HG03354 (cell line): ENCODE results near the gene EFNA3.

Source experiments
- ATAC-seq: cut with Tn5 transposase; IDR thresholded peaks from one replicate; pipeline ENCODE4 v1.9.1; 2021; ENCODE audit warnings: mild to moderate bottlenecking; ENCODE audit not compliant: unreplicated experiment, poor library complexity, severe bottlenecking

EFNA3 gene

DNA sequence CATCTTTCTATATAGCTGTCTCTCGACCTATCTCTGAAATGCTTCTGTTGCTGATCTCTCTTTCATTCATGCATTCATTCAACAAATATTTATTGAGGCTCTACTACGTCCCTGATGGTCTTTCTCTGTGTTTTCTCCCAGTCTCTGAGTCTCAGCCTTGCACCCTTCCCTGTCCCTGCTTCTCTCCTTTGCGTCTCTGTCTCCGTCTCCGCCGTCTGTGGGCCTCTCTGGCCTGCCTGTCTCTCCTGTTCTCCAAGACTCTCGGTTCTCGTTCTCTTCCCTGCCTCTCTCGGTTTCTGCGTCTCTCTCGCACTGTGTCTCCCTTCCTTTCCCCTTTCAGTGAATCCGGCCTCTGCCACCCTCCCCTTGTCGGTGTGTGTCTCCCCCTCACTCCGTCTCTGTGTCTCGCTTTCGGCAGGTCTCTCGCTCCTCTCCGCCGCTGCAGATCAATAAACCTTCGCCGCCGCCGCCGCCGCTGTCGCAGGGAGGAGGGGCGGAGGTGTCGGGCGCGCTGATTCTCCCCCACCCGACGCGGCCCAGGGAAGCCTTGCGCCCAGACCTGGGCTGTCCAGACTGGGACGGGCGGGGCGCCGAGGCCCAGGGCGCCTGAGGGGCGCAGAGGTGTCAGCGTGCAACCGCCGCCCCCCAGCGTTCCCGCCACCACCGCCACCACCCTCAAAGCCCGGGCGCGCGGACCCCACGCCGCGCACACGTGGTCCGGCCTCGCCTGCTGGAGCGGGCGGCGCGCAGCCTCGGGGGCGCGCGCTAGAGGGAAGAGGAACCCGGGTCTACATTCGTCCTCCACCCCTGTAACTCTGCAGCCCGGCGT is 3.0 kb downstream of the EFNA3 start:
- no peak for ATAC-seq

DNA sequence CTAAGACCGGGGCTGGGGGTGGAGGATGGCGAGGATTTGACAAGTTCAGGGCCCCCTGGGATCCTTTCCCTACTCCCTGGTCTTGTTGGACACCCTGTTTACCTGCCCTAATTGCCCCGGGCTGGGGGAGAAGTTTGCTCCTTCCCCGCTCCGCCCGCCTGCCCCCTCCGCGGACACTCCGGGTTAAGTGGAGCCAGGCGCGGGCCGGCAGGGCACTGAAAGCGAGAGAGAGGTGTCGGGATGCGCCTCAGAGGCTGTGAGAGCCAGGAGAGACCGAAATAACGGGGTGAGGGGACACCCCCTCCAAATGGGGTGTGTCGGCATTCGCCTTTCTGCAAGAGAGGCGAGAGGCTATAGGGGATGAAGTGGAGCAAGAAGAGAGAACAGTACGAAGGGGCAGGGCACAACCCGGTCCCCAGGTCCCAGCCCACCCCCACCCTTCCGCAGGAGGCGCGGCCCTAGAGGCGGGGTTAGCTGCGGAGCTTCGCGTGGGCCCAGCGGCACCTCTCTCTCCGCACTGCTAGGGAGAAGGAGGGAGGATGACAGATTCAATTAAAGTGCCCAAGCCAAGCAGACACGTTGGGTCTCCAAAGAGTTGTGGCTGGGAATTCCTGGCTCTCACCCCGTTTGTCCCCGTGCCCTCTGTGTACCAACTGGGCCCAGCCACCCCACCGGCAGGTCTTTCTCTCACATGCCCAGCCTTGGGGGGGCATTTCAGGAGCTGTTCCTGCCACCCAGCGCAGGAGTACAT is 3.8 kb downstream of the EFNA3 start:
- no peak for ATAC-seq

DNA sequence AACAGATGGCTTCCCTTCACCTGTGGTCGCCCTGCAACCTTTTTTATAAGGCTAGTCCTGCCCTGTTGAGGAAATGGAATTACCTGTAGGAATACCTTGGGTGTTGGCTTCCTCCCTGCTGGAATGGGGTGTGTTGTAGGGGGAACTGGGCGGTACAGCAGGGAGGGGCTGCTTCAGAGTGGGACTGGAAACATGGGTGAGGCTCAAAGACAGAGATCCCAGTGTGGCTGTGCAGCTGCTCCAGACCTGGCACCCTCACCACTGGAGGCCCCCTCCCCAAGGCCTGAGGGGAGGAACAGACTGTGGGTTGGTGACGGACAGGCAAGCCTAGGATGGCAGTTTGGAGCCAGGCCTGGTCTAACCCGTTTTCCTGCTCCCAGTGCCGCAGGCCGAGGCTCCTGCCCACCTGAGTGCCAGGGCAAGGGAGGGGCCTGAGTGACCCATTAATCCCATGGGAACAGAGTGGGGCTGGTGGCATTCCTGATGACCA is 4.5 kb downstream of the EFNA3 start:
- ATAC-seq, result no peak

DNA sequence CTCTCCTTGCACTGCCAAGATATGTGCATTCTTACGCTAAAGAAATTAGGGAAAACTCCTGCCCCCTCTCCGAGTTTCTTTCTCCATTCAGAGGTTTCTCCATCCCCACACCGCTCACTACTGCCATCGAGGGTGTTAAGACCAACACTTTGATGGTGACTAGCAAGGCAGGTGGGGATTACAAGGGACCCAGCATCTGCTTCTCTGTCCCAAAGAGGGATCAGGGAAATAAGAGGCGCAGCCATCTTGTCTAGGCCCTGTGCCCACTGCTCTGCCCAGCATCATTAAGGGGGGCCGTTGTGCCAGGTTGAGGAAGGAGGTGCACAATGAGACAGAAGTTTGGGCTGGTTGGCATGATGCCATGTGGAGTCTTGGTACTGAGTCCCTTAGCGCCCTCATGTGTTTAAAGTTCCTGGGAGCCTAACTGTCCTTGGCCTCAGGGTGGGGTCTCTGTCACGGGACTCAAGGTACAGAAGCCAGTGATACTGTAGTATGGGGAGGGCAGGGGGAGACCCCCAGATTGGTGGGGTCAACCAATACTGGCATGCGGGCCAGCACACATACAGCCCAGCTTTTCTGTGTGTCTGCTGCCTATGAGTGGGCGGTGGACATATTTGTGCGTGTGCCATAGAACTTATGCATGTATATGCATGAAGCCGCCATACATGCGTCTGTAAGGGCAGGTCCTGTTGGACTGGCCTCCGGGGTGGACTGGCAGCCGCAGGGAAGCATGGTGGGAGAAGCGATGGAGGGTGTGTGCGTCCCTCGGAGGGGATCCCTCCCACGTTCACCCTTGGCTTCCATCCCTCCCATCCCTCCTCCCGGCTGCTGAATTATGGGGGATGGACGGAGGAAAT is 5.5 kb downstream of the EFNA3 start:
- peak; percentile 1 for ATAC-seq

DNA sequence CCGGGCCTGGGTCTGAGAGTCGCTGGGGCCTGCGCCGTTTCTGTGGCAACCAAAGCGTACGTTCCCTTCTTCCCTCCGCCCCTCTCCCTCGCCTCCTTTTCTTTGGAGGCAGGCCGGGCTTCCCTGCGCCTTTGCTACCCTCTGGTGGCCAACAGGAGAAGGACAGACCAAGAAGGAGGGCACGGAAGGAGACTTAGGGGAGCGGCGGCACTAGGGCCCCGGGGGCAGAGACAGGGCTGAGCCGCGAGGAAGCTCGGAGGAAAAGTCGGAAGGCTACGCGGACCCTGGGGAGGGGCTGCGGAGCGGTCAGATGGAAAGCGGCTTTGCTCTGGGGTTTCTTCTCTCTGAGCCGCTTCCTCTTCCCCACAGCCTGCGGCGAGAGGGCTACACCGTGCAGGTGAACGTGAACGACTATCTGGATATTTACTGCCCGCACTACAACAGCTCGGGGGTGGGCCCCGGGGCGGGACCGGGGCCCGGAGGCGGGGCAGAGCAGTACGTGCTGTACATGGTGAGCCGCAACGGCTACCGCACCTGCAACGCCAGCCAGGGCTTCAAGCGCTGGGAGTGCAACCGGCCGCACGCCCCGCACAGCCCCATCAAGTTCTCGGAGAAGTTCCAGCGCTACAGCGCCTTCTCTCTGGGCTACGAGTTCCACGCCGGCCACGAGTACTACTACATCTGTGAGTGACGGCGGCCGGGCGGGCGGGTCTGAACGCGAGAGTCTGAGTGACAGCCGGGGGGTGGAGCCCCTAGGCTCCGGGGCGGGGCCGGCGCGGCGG is 6.3 kb downstream of the EFNA3 start:
- peak; percentile 79 for ATAC-seq

DNA sequence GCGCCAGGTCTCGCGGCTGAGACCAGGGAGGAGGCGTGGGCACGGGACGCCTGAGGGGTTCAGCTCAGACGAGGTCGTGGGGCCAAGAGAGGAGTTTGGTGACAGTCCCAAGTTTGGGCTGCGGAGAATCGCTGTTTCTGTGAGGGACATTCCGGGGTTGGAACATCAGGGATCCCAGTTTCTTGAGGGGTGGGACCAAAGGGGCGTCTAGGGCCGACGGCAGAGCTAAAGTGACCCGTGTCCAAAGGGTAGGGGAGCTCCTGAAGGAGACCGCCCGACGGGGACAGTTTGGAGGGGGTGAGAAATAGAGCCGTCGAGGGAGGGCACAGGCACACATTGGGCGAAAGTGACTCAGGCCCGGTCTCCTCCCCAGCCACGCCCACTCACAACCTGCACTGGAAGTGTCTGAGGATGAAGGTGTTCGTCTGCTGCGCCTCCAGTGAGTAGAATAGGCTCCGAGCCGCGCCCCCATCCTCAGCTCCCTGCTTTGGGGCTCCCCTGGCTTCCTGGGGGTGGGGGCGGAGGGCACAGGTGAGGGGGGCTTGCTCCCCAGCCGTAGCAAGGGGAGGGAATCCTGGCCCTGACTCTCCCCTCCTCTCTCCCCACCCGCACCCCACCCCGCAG is 7.0 kb downstream of the EFNA3 start:
- no peak for ATAC-seq

DNA sequence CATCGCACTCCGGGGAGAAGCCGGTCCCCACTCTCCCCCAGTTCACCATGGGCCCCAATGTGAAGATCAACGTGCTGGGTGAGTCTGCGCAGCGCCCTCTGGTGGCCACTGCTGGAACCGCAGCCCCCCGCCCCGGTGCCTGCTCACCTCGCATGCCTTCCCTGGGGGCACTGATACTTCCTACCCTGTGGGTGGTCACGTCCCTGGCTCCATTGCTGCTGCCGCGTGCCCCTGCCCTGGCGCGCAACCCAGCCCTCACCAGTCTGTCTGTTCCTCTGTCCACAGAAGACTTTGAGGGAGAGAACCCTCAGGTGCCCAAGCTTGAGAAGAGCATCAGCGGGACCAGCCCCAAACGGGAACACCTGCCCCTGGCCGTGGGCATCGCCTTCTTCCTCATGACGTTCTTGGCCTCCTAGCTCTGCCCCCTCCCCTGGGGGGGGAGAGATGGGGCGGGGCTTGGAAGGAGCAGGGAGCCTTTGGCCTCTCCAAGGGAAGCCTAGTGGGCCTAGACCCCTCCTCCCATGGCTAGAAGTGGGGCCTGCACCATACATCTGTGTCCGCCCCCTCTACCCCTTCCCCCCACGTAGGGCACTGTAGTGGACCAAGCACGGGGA is 7.6 kb downstream of the EFNA3 start:
- no peak for ATAC-seq

DNA sequence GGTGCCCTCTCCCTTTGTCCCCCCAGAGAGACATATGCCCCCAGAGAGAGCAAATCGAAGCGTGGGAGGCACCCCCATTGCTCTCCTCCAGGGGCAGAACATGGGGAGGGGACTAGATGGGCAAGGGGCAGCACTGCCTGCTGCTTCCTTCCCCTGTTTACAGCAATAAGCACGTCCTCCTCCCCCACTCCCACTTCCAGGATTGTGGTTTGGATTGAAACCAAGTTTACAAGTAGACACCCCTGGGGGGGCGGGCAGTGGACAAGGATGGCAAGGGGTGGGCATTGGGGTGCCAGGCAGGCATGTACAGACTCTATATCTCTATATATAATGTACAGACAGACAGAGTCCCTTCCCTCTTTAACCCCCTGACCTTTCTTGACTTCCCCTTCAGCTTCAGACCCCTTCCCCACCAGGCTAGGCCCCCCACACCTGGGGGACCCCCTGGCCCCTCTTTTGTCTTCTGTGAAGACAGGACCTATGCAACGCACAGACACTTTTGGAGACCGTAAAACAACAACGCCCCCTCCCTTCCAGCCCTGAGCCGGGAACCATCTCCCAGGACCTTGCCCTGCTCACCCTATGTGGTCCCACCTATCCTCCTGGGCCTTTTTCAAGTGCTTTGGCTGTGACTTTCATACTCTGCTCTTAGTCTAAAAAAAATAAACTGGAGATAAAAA is 8.4 kb downstream of the EFNA3 start:
- ATAC-seq, result no peak

DNA sequence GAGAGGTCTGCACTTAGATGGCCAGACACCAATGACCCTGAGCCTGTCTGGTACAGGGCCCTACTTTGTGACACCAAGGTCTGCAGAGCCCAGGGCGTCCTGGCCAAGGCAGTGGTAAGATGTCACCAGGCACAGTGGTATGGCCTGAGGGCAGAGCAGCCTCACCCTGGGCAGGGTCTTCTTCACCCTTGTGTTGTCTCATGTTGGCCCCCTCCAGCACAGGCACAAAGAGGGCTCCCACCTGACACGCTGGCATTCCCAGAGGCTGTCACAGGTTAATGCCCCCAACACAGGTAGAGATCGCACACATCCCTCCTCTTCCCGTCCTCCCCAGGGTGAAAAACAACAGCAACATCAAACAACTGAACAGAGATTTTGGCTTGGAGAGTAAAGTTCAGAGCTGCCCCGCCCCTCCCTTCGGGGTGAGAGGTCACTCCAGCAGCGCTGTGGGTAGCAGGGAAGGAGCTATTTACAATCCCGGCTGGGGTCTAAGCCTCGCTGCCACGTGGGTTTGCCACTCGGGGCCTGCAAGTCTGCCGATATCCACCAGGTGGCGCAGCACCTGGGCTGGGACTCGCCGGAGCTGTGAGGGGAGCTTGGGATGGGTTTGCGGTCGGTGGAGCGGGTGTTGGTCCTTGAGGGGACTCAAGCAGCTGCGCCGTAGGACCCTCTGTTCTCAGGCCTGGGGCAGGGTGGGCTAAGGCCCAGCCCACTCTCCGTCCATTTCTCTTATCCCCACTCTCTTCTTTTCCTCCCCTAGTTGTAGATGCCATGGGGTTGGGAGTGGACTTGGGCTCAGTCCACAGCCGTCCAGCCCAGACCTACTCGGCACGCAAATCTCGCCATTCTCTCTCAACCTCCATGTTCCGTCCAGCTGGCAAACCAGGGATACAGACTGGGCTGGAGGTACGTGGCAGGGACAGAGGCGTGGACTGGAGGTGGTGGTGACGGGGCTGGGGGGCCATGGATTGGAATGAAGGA is 12.7 kb downstream of the EFNA3 start:
- no peak for ATAC-seq

DNA sequence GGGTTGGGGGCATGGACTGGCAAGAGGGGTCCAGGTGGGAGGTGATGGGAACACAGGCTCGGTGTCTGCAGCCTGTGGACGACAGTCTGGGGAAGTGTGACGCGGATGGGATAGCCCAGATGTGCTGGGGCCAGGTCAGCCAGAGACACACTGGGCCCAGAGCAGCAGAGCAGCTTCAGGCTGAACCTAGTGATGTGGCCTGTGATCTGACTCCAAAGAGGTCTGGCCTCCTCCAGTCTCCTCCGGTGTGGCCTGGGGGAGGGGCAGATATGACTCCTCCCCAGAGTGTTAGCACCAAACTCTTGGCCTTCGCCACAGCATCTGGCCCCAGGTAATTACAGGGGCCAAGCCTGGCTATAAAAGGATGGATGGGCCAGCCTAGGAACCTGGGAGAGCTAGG is 13.5 kb downstream of the EFNA3 start:
- no peak for ATAC-seq

DNA sequence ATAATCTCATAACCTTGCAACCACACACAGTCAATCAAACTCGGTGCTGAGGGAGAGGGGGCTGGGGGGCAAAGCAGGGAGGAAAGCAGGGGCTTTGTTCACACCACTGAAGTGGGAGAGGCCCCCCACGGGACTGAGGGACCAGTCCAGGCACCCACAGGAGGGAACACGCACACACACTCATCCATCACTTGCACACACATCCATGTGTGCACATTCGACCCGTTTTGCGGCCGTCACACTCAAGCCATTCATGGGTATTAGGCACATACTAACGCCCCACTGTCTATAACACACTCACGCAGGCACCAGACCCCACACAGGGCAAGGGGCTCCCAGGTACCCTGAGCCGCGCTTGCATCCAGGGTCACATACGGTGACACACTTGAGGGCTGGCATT is 14.0 kb downstream of the EFNA3 start:
- no peak for ATAC-seq

DNA sequence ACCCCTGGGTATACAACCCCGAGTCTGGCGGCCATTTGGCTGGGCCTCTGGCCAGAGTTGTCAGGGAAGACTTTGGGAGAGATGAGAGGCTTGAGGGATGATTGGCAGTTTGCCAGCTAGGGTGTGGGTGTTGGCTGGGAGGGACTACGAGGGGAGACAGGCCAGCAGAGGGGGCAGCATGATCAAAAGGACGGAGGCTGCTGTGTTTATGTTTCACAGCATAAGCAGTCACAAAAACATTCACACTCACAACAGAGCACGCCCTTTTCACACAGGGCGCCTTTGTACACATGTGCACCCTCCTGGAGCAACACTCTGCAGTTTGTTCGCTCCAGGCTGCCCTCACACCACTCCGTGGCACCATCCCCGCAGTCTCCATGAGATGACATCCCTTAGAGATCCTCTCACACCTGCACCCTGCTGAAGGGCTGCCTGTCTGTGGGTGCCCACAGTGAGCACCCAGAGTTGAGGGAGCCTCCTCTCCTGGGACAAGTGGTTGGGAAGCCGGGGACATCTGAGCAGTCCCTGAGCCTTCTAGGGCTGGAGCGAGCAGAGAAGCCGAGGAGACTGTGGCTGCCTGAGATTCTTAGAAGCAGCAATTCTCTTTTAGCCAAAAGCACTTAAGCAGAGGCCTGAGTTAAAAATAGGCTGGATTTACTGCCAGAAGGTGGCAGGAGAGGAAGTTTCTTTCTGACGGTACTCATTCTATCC is 15.4 kb downstream of the EFNA3 start:
- no peak for ATAC-seq

DNA sequence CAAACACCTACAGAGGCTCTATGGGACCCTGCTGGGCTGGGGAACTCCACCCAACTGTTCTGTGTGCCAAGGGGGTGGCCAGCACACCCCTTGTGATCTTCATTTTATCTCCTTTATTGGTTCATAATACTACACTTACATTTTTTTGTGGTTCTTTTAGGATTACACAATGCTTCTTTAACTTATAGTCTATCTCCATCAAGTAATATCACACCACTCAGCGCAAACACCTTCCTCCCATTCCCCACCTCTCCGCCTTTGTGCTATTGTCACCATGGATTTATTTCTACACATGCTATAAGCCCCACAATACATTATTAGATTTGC is 15.9 kb downstream of the EFNA3 start:
- no peak for ATAC-seq

DNA sequence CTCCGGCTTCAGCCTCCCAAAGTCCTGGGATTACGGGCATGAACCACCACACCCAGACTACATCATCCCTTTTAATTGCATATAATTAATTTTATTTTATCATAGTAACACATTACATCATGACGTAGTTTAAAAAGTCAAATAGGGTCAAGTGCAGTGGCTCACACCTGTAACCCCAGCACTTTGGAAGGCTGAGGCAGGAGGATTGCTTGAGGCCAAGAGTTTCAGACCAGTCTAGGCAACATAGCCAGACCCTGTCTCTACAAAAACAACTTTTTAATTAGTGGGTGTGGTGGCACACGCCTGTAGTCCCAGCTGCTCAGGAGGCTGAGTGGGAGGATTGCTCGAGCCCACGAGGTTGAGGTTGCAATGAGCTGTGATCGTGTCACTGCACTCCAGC is 20.7 kb downstream of the EFNA3 start:
- no peak for ATAC-seq

DNA sequence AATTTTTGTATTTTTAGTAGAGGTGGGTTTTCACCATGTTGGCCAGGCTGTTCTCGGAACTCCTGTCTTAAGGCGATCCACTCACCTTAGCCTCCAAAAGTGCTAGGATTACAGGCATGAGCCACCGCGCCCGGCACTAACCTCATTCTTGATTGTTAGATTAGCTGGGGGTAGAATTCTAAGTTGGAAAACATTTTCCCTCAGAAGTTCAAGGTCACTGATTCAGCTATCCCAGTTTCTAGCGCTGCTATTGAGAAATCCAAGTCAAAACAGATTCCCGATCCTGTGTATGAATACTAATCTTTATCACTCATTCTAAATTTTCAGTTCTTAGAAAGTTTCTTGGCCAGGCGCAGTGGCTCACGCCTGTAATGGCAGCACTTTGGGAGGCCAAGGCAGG is 24.7 kb downstream of the EFNA3 start:
- no peak for ATAC-seq
